H1 (cell line): ENCODE data around the gene DIPK1B. TPM values are rescaled to one million over a fixed set of nuclear protein-coding genes. Genes with fewer than 3 reads are reported as not detected.

Experiments used
- CTCF ChIA-PET: fragments of 300-600 bp; sonication (Branson Sonifier 250); formaldehyde crosslinking; loops from one replicate; lab custom pipeline; 2021; ENCODE audit not compliant: partially characterized antibody; lab: Charles Lee
- POLR2A ChIA-PET: fragments of 300-600 bp; sonication (Branson Sonifier 250); formaldehyde crosslinking; loops from one replicate; lab custom pipeline; 2021; ENCODE audit warnings: inconsistent platforms; ENCODE audit not compliant: partially characterized antibody; lab: Charles Lee
- DNase-seq, 2 experiments: peaks; one replicate each; pipeline versions ENCODE4 v3.0.0 to v3.0.0-alpha.2; 2010 to 2022; ENCODE audit warnings: low spot score in 2 of 2, low read depth in 1 of 2, mixed read lengths in 1 of 2
- FAIRE-seq: peaks from 2 replicates; lab custom pipeline; 2011; peaks lifted over from hg19 to GRCh38; lab: Jason Lieb, UNC
- H2AFZ ChIP-seq: 2 replicates; pipeline ENCODE4 v1.8.1; 2012; ENCODE audit warnings: low read length, inconsistent platforms
- H2AK5ac ChIP-seq: 2 replicates; pipeline ENCODE4 v1.6.1; 2013; ENCODE audit warnings: low read depth, low read length
- H2BK120ac ChIP-seq: replicated peaks from 2 replicates; pipeline ENCODE3; 2013; ENCODE audit warnings: low read depth, low read length, inconsistent platforms
- H2BK12ac ChIP-seq: 2 replicates; pipeline ENCODE4 v1.6.1; 2013; ENCODE audit warnings: low read depth, low read length
- H2BK15ac ChIP-seq: 2 replicates; pipeline ENCODE4 v1.6.1; 2013; ENCODE audit warnings: low read length
- H2BK20ac ChIP-seq: 2 replicates; pipeline ENCODE4 v1.6.1; 2013; ENCODE audit warnings: low read length
- H2BK5ac ChIP-seq: 2 replicates; pipeline ENCODE4 v1.6.1; 2013; ENCODE audit warnings: low read depth, low read length
- H3K14ac ChIP-seq: 2 replicates; pipeline ENCODE4 v1.6.1; 2013; ENCODE audit warnings: inconsistent platforms; ENCODE audit not compliant: insufficient read length
- H3K18ac ChIP-seq: 2 replicates; pipeline ENCODE4 v1.6.1; 2013; ENCODE audit warnings: low read length; ENCODE audit errors: extremely low read depth
- H3K23ac ChIP-seq: 2 replicates; pipeline ENCODE4 v1.6.1; 2013; ENCODE audit warnings: inconsistent platforms; ENCODE audit not compliant: insufficient read length
- H3K23me2 ChIP-seq: 2 replicates; pipeline ENCODE4 v1.6.1; 2013; ENCODE audit warnings: low read depth, low read length
- H3K27ac ChIP-seq: 2 replicates; pipeline ENCODE4 v1.6.1; 2011; ENCODE audit warnings: low read depth, low read length, inconsistent platforms
- H3K27me3 ChIP-seq, 4 experiments: replicated peaks in 1 of 4; 1 replicate in 1 of 4; 2 replicates in 3 of 4; pipeline versions ENCODE4 v1.6.1 to v1.8.1; 2011 to 2013; ENCODE audit warnings: low read length in 3 of 4, mild to moderate bottlenecking in 3 of 4, inconsistent platforms in 2 of 4, mixed read lengths in 2 of 4, moderate library complexity in 1 of 4; ENCODE audit not compliant: control insufficient read depth in 3 of 4, insufficient read depth in 3 of 4; ENCODE audit errors: extremely low read depth in 1 of 4
- H3K36me3 ChIP-seq, 4 experiments: 2 replicates each; pipeline versions ENCODE4 v1.6.1 to v1.8.1; 2011 to 2013; ENCODE audit warnings: mild to moderate bottlenecking in 4 of 4, low read length in 3 of 4, moderate library complexity in 2 of 4, control low read depth in 1 of 4, inconsistent platforms in 1 of 4; ENCODE audit not compliant: insufficient read depth in 4 of 4, control insufficient read depth in 2 of 4
- H3K4ac ChIP-seq: replicated peaks from 2 replicates; pipeline ENCODE3; 2013; ENCODE audit warnings: low read length, low read depth, mixed read lengths, inconsistent platforms; ENCODE audit not compliant: insufficient read length
- H3K4me1 ChIP-seq, 4 experiments: replicated peaks in 1 of 4; 1 replicate in 1 of 4; 2 replicates in 3 of 4; pipeline versions ENCODE4 v1.6.1 to v1.8.1; 2011 to 2013; ENCODE audit warnings: low read length in 3 of 4, inconsistent platforms in 2 of 4, mixed read lengths in 1 of 4; ENCODE audit not compliant: insufficient read depth in 4 of 4, control insufficient read depth in 3 of 4
- H3K4me2 ChIP-seq, 2 experiments: 2 replicates each; pipeline versions ENCODE4 v1.6.1 to v1.8.1; 2011 to 2013; ENCODE audit warnings: low read depth in 2 of 2, low read length in 2 of 2, control low read depth in 1 of 2, inconsistent platforms in 1 of 2, mild to moderate bottlenecking in 1 of 2; ENCODE audit not compliant: insufficient read depth in 1 of 2
- H3K4me3 ChIP-seq, 4 experiments: fragments of 200-600, 300-600 bp in 1 of 4; sonication (generic), shearing (Covaris generic), sonication (Bioruptor Twin) in 1 of 4; 2 replicates each; pipeline versions ENCODE4 v1.5.1 to v1.8.1; 2011 to 2016; ENCODE audit warnings: low read length in 4 of 4, low read depth in 3 of 4, control low read depth in 2 of 4, inconsistent platforms in 2 of 4, mild to moderate bottlenecking in 2 of 4, mixed read lengths in 1 of 4, moderate library complexity in 1 of 4; ENCODE audit not compliant: insufficient read depth in 2 of 4; ENCODE audit errors: extremely low read depth in 1 of 4
- H3K56ac ChIP-seq: replicated peaks from 2 replicates; pipeline ENCODE3; 2013; ENCODE audit warnings: low read depth, mild to moderate bottlenecking, mixed read lengths, low read length, inconsistent platforms; ENCODE audit not compliant: insufficient read length
- H3K79me1 ChIP-seq: 2 replicates; pipeline ENCODE4 v1.6.1; 2013; ENCODE audit warnings: low read depth, low read length, control low read depth
- H3K79me2 ChIP-seq, 2 experiments: 2 replicates each; pipeline versions ENCODE4 v1.6.1 to v1.8.1; 2012 to 2013; ENCODE audit warnings: low read length in 2 of 2, mild to moderate bottlenecking in 2 of 2, inconsistent platforms in 1 of 2; ENCODE audit not compliant: insufficient read depth in 2 of 2, control insufficient read depth in 1 of 2
- H3K9ac ChIP-seq, 4 experiments: replicated peaks in 1 of 4; 1 replicate in 1 of 4; 2 replicates in 3 of 4; pipeline versions ENCODE4 v1.6.1 to v1.8.1; 2011 to 2013; ENCODE audit warnings: low read depth in 3 of 4, low read length in 3 of 4, control low read depth in 2 of 4, mild to moderate bottlenecking in 2 of 4, moderate library complexity in 2 of 4, inconsistent platforms in 1 of 4; ENCODE audit errors: extremely low read depth in 1 of 4
- H3K9me3 ChIP-seq, 2 experiments: 2 replicates each; pipeline versions ENCODE4 v1.6.1 to v1.8.1; 2012 to 2013; ENCODE audit warnings: mild to moderate bottlenecking in 2 of 2, moderate library complexity in 2 of 2, control low read depth in 1 of 2, inconsistent platforms in 1 of 2, low read depth in 1 of 2, low read length in 1 of 2, mixed read lengths in 1 of 2; ENCODE audit not compliant: insufficient read depth in 2 of 2
- H4K20me1 ChIP-seq, 2 experiments: replicated peaks in 1 of 2; 2 replicates each; pipeline versions ENCODE3 to v1.8.1; 2011 to 2013; ENCODE audit warnings: inconsistent platforms in 2 of 2, low read length in 2 of 2, mild to moderate bottlenecking in 1 of 2; ENCODE audit not compliant: insufficient read depth in 2 of 2, control insufficient read depth in 1 of 2
- H4K5ac ChIP-seq: 2 replicates; pipeline ENCODE4 v1.6.1; 2013; ENCODE audit warnings: low read length, low read depth, mixed read lengths, inconsistent platforms; ENCODE audit not compliant: insufficient read length
- H4K8ac ChIP-seq: 2 replicates; pipeline ENCODE4 v1.8.0; 2013; ENCODE audit warnings: mild to moderate bottlenecking, moderate library complexity, low read length, inconsistent platforms; ENCODE audit not compliant: insufficient read depth; ENCODE audit errors: extremely low read depth
- H4K91ac ChIP-seq: replicated peaks from 2 replicates; pipeline ENCODE3; 2013; ENCODE audit warnings: low read length, mixed read lengths, inconsistent platforms; ENCODE audit not compliant: insufficient read length
- CEBPB ChIP-seq: IDR thresholded peaks from 2 replicates; pipeline ENCODE4 v1.6.1; 2012; ENCODE audit warnings: low read depth, low read length
- KDM1A ChIP-seq: fragments of 200-600, 300-600 bp; sonication (generic); IDR thresholded peaks from 2 replicates; pipeline ENCODE4 v1.7.1; 2016; ENCODE audit warnings: mild to moderate bottlenecking, low read length, borderline replicate concordance
- NANOG ChIP-seq: IDR thresholded peaks from 2 replicates; pipeline ENCODE4 v1.6.1; 2011; ENCODE audit warnings: low read length, low read depth, mild to moderate bottlenecking, inconsistent platforms; ENCODE audit not compliant: insufficient read depth, poor library complexity, severe bottlenecking
- POLR2A ChIP-seq, 2 experiments: IDR thresholded peaks; 1 replicate in 1 of 2; 2 replicates in 1 of 2; pipeline ENCODE4 v1.6.1; 2011; ENCODE audit warnings: low read depth in 2 of 2, low read length in 2 of 2, mild to moderate bottlenecking in 2 of 2; ENCODE audit errors: control extremely low read depth in 1 of 2
- RFX5 ChIP-seq: IDR thresholded peaks from 2 replicates; pipeline ENCODE4 v1.6.1; 2011; ENCODE audit warnings: low read depth, low read length, improper control_type of control experiment, borderline replicate concordance
- RXRA ChIP-seq: IDR thresholded peaks from 2 replicates; pipeline ENCODE4 v1.6.1; 2011; ENCODE audit warnings: low read depth, mild to moderate bottlenecking, low read length, moderate library complexity; ENCODE audit not compliant: insufficient read depth
- SP1 ChIP-seq: IDR thresholded peaks from 2 replicates; pipeline ENCODE4 v1.6.1; 2011; ENCODE audit warnings: low read depth, low read length
- WGBS, 2 experiments: shearing (Covaris generic) in 1 of 2; methylation state at CpG; one replicate each; pipeline versions ENCODE4 v1.1.6 to v1.1.7; 2013 to 2015; ENCODE audit warnings: low lambda C conversion rate in 2 of 2, mixed read lengths in 2 of 2, inconsistent platforms in 1 of 2, low coverage in 1 of 2, missing lambda C conversion rate in 1 of 2; ENCODE audit not compliant: insufficient replicate concordance in 2 of 2, insufficient coverage in 1 of 2, insufficient read length in 1 of 2; ENCODE audit errors: extremely low coverage in 1 of 2, missing lambda C conversion rate in 1 of 2; 5-methylcytosine and 5-hydroxymethylcytosine counted together
- polyA plus RNA-seq, 7 experiments: library from polyadenylated mRNA; depleted of rRNA in 3 of 7; stranded (reverse) in 5 of 7; unstranded in 2 of 7; fragments of >200 nt in 5 of 7; fragments of 200-250 nt in 2 of 7; gene quantifications; 1 replicate in 5 of 7; 2 replicates in 1 of 7; 4 replicates in 1 of 7; pipeline versions ENCODE4 v1.2.1 to v1.2.3, GENCODE V29; 2011 to 2013; ENCODE audit warnings: missing spikeins in 2 of 7, mixed read lengths in 2 of 7
- total RNA-seq: library from RNA; stranded (reverse); fragmentation: NEBNext Ultra II Directional; extraction: Animal tissue kit (Norgen Biotek cat#: 25700); gene quantifications from 2 replicates; pipeline ENCODE4 v1.2.1, GENCODE V29; 2021
- TF ChIP-seq, protein P1 (sequence below), 3 experiments: IDR thresholded peaks; 1 replicate in 2 of 3; 2 replicates in 1 of 3; pipeline versions ENCODE4 v1.5.1 to v1.6.1; 2011; ENCODE audit warnings: low read length in 3 of 3, mild to moderate bottlenecking in 3 of 3, inconsistent platforms in 2 of 3, low read depth in 1 of 3, moderate library complexity in 1 of 3; ENCODE audit not compliant: insufficient read depth in 1 of 3; ENCODE audit errors: control extremely low read depth in 1 of 3
- TF ChIP-seq, protein P2 (sequence below): IDR thresholded peaks from 2 replicates; pipeline ENCODE4 v1.6.1; 2012; ENCODE audit warnings: inconsistent platforms

DIPK1B gene
- total and polyA plus RNA-seq, 2 of the 8 experiments (the other 6 are each of a cell fraction or from before 2014, with no cell fraction given), result 32.3 to 64.8 TPM

DNA sequence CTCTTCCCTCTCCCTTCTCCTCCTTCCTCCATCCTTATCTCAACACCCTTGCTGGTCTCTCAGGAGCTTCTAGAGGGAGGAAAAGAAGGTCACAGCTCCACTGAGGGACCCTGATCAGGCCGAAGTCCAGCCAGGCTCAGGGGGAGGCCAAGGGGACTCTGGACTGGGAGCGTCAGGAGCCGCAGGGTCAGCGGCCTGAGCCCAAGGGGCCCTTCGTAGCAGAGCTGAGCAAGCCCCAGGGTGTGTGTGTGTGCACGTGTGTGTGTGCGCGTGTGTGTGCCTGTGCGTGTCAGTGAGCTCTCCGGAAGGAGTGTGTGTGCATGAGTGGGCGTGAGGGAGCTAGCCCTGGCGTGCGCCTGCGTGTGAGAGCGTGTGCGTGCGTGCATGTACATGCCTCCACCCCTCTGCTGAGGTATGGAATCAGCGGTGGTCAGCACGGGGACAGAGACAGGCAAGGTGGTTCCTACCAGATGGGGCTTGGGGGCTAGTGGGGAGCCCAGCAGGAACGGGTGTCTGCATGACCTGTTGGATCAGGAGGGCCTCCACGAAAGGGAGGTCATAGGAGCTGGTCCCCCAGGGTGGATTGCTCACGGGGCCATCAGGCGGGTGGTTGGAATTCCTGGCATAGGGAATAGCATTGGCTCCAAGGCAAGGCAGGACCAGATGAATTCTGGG is 15.1 kb upstream of the DIPK1B start:
- POLR2A ChIA-PET, result interaction anchor here (0.6 to 1.4 kb wide), 6 partner anchors 11 to 343 kb away, joined by 3 to 4 read pairs (median 4); no protein-coding TSS in a partner anchor
- Histone ChIP-seq H2BK15ac (peak overlapping the region; percentile 40; the same call in 1 of the 2 replicates), H2AFZ (no peak overlapping the region), H4K8ac (no peak overlapping the region; the same call in 1 of the 2 replicates), H3K56ac (peak overlapping the region; percentile 3), H2BK120ac (no peak overlapping the region), H2AK5ac (0 out of 2 replicates have a peak overlapping the region, but pooled peaks have one; percentile 91), H3K4ac (no peak overlapping the region), H3K4me3 (no peak overlapping the region), H4K5ac (peak overlapping the region; percentile 36), H3K4me2 (no peak overlapping the region), H3K79me2 (no peaks in the 10 kb centered on the region), H3K14ac (peak overlapping the region; percentile 49), H3K23me2 (no peaks in the 10 kb centered on the region), H2BK5ac (peak overlapping the region; percentile 88; the same call in 1 of the 2 replicates), H3K27ac (no peak overlapping the region), H3K18ac (peak overlapping the region; percentile 60; the same call in 1 of the 2 replicates), H4K91ac (peak overlapping the region; percentile 83), H3K9ac (no peak overlapping the region), H3K4me1 (peaks cover 0 to 13% (median 5%) of the 10 kb centered on the region in 4 experiments; a peak in 5 of 7 replicates), H3K79me1 (no peaks in the 10 kb centered on the region), H3K36me3 (no peaks in the 10 kb centered on the region), H3K23ac (no peak overlapping the region), H4K20me1 (no peaks in the 10 kb centered on the region), H2BK12ac (peak overlapping the region; percentile 97; the same call in 1 of the 2 replicates), H3K27me3 (no peaks in the 10 kb centered on the region), H3K9me3 (no peaks in the 10 kb centered on the region), H2BK20ac (0 out of 2 replicates have a peak overlapping the region, but pooled peaks have one; percentile 21)
- peak in 1 of 2 experiments; percentile 54 for DNase-seq
- WGBS, 2 experiments, result 87% methylated on average over 23 of the region's 23 CpGs; no CpG with 5 or more reads in 1 of the 2 experiments
- CTCF ChIA-PET, result interaction anchor here (0.8 to 2.0 kb wide), 3 partner anchors 9 to 213 kb away, joined by 3 to 5 read pairs (median 5); no protein-coding TSS in a partner anchor
- no peak for FAIRE-seq
- TF ChIP-seq SP1 (no peak), RFX5 (no peak), RXRA (no peak), POLR2A (IDR thresholded peaks at IDR 0.05; ENCODE audit: control extremely low read depth in 1 of 2, low read depth in 2 of 2, low read length in 2 of 2) (no peak), KDM1A (no peak), NANOG (no peak), CEBPB (no peak)
- TF ChIP-seq, protein P1, sequence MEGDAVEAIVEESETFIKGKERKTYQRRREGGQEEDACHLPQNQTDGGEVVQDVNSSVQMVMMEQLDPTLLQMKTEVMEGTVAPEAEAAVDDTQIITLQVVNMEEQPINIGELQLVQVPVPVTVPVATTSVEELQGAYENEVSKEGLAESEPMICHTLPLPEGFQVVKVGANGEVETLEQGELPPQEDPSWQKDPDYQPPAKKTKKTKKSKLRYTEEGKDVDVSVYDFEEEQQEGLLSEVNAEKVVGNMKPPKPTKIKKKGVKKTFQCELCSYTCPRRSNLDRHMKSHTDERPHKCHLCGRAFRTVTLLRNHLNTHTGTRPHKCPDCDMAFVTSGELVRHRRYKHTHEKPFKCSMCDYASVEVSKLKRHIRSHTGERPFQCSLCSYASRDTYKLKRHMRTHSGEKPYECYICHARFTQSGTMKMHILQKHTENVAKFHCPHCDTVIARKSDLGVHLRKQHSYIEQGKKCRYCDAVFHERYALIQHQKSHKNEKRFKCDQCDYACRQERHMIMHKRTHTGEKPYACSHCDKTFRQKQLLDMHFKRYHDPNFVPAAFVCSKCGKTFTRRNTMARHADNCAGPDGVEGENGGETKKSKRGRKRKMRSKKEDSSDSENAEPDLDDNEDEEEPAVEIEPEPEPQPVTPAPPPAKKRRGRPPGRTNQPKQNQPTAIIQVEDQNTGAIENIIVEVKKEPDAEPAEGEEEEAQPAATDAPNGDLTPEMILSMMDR (IDR thresholded peaks at IDR 0.05; ENCODE audit: control extremely low read depth in 1 of 3, insufficient read depth in 1 of 3, low read depth in 1 of 3, low read length in 3 of 3), result no peak
- TF ChIP-seq, protein P2, sequence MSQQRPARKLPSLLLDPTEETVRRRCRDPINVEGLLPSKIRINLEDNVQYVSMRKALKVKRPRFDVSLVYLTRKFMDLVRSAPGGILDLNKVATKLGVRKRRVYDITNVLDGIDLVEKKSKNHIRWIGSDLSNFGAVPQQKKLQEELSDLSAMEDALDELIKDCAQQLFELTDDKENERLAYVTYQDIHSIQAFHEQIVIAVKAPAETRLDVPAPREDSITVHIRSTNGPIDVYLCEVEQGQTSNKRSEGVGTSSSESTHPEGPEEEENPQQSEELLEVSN, result no peak
